Nucleus accumbens (tissue), 56 donors: ENCODE measurements around the gene C4BPB.

Experiments used
- DNase-seq, 56 donors: peaks; one replicate each; lab custom pipeline; 2025; lab: John Stamatoyannopoulos, UW

The C4BPB gene

GRCh38 chr1:207058878-207059867 lies 29.5 kb upstream of the C4BPB start:
- no peak for DNase-seq

GRCh38 chr1:207059881-207060280 lies 28.8 kb upstream of the C4BPB start:
- DNase-seq, result no peak

GRCh38 chr1:207060596-207060995 lies 28.1 kb upstream of the C4BPB start:
- DNase-seq, result no peak

- no peak for DNase-seq
Measured at GRCh38 chr1:207062058-207062457, 26.6 kb upstream of the C4BPB start.

- no peak for DNase-seq
Measured at GRCh38 chr1:207063014-207063413, 25.6 kb upstream of the C4BPB start.

GRCh38 chr1:207064561-207064960 lies 24.1 kb upstream of the C4BPB start:
- DNase-seq, result peak in 16 of 56 donors; percentile 10 to 57 (median 24)

GRCh38 chr1:207067185-207067584 lies 21.5 kb upstream of the C4BPB start:
- no peak for DNase-seq

GRCh38 chr1:207067665-207068064 lies 21.0 kb upstream of the C4BPB start:
- DNase-seq, result no peak

- DNase-seq, result no peak
Measured at GRCh38 chr1:207069061-207069460, 19.6 kb upstream of the C4BPB start.

- peak in 4 of 56 donors; percentile 8 to 61 (median 11) for DNase-seq
Measured at GRCh38 chr1:207069858-207070506, 18.7 kb upstream of the C4BPB start.

- DNase-seq, result no peak
Measured at GRCh38 chr1:207070811-207071210, 17.8 kb upstream of the C4BPB start.

- DNase-seq, result no peak
Measured at GRCh38 chr1:207071426-207071825, 17.2 kb upstream of the C4BPB start.

- DNase-seq, result no peak
Measured at GRCh38 chr1:207072233-207072632, 16.4 kb upstream of the C4BPB start.

- no peak for DNase-seq
Measured at GRCh38 chr1:207073906-207074820, 14.5 kb upstream of the C4BPB start.

GRCh38 chr1:207076181-207076955 lies 12.3 kb upstream of the C4BPB start:
- no peak for DNase-seq

- DNase-seq, result no peak
Measured at GRCh38 chr1:207077012-207077411, 11.6 kb upstream of the C4BPB start.

- peak in 36 of 56 donors; percentile 7 to 78 (median 37) for DNase-seq
Measured at GRCh38 chr1:207077470-207078377, 10.9 kb upstream of the C4BPB start.

GRCh38 chr1:207078578-207079132 lies 10.0 kb upstream of the C4BPB start:
- DNase-seq, result no peak
